NT2/D1 (cell line): ENCODE results near the gene SGIP1.

Experiments
- SUZ12 ChIP-seq: IDR thresholded peaks from 2 replicates; pipeline ENCODE4 v1.6.1; 2011; ENCODE audit not compliant: insufficient read length, insufficient read depth; ENCODE audit errors: extremely low read depth
- ZNF274 ChIP-seq: IDR thresholded peaks from 2 replicates; pipeline ENCODE4 v1.6.1; 2011; ENCODE audit warnings: mild to moderate bottlenecking, low read depth, low read length

GRCh38 chr1:66532798-66533783, 862 bp upstream of the SGIP1 start:
- no peak for TF ChIP-seq SUZ12
- no peak for TF ChIP-seq ZNF274
